ENCODE results near the gene DCAF15. TPM values are rescaled to one million over a fixed set of nuclear protein-coding genes. Genes with fewer than 3 reads are reported as not detected.

DCAF15 gene
- total and polyA plus RNA-seq, 2 experiments from 2014 or later, result 39.5 to 81.3 TPM

DNA sequence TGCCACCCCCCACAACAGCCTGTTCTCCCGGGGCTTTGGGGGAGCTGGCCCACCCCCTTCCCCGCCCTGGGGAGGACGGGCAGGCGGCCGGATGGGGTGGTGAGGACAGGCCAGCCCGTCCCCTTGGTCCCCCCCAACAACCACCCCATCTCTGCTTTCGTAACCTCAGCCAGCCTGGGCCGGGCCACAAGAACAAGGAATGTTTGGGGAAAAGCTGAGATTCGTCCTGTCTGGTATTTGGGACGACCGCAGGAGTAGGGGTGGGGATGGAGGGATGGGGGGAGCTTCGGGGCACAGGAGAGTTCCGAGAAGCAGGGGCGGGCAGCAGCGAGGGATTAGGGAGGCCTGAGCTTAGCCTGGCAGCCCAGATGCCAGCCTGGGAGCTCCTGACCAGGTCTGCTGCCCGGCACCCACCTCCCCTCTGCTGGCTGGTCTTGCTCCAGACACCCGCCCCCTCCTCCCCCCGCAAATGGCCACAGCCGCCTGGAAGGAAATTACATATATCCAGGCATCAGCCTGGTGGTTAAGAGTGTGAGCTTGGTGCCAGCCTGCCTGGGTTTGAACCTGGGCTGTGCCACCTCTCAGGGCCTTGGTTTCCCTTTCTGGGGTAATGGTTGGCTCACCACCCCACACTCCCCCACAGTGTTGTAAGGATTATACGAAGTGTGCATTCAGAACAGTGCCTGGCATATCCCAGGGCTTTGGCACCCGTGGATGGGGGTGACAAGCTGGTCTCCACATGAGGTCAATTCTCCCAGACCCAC, 13.8 kb upstream of the DCAF15 start, which contains the start of gene PODNL1:
Gene PODNL1 (minus strand): TSS at position 117 of the 764 bp plus-strand sequence. CDS start 236 bp downstream, outside the sequence.
- H3K4me3 Mint-ChIP-seq, result peak within 1 kb of the TSS; percentile 26; the same call in 2 of the 3 replicates
- no peak within 1 kb of the TSS for H3K27ac ChIP-seq (ENCODE audit: low read depth)
- H3K4me1 Mint-ChIP-seq, result peaks cover 28% of the 10 kb centered on the region

More for the DNA sequence above, 13.8 kb upstream of the DCAF15 start, which contains the start of gene PODNL1:
- Mint-ChIP-seq H3K27me3 (ENCODE audit: insufficient read depth, low read depth, poor library complexity) (peaks cover 10% of the 10 kb centered on the region), H3K9me3 (peaks cover 3% of the 10 kb centered on the region; the same call in 2 of the 3 replicates), H3K27ac (no peak within 1 kb of the TSS; the same call in 1 of the 2 replicates), H3K36me3 (ENCODE audit: low read depth) (no peaks in the 10 kb centered on the region; the same call in 2 of the 3 replicates)
- H3K27me3 ChIP-seq (ENCODE audit: insufficient read depth), result no peaks in the 10 kb centered on the region
- DNase-seq (ENCODE audit: low spot score) (peak; percentile 52), ATAC-seq (no peak; the same call in 2 of the 3 replicates)
- TF ChIP-seq ZNF114 (CRISPR knock-in tag; IDR thresholded peaks at IDR 0.05) (no peak), STAT1 (IDR thresholded peaks at IDR 0.05; ENCODE audit: unreplicated experiment) (no peak), NANOG (IDR thresholded peaks at IDR 0.05; ENCODE audit: borderline replicate concordance) (no peak), EZH2 (IDR thresholded peaks at IDR 0.05; ENCODE audit: low read depth, unreplicated experiment) (no peak), CREB1 (CRISPR knock-in tag; IDR thresholded peaks at IDR 0.05; ENCODE audit: low read depth) (no peak), EZH2phosphoT487 (IDR thresholded peaks at IDR 0.05; ENCODE audit: unreplicated experiment) (no peak), JUNB (IDR thresholded peaks at IDR 0.05; ENCODE audit: unreplicated experiment) (no peak), POLR2AphosphoS5 (IDR thresholded peaks at IDR 0.05; ENCODE audit: low read depth) (no peak), ZNF331 (CRISPR knock-in tag; IDR thresholded peaks at IDR 0.05; ENCODE audit: low read depth) (no peak)
- TF ChIP-seq, protein P1, sequence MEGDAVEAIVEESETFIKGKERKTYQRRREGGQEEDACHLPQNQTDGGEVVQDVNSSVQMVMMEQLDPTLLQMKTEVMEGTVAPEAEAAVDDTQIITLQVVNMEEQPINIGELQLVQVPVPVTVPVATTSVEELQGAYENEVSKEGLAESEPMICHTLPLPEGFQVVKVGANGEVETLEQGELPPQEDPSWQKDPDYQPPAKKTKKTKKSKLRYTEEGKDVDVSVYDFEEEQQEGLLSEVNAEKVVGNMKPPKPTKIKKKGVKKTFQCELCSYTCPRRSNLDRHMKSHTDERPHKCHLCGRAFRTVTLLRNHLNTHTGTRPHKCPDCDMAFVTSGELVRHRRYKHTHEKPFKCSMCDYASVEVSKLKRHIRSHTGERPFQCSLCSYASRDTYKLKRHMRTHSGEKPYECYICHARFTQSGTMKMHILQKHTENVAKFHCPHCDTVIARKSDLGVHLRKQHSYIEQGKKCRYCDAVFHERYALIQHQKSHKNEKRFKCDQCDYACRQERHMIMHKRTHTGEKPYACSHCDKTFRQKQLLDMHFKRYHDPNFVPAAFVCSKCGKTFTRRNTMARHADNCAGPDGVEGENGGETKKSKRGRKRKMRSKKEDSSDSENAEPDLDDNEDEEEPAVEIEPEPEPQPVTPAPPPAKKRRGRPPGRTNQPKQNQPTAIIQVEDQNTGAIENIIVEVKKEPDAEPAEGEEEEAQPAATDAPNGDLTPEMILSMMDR (conservative IDR thresholded peaks at IDR 0.05; ENCODE audit: low read depth in 2 of 2), result no peak
- TF ChIP-seq, protein P2, sequence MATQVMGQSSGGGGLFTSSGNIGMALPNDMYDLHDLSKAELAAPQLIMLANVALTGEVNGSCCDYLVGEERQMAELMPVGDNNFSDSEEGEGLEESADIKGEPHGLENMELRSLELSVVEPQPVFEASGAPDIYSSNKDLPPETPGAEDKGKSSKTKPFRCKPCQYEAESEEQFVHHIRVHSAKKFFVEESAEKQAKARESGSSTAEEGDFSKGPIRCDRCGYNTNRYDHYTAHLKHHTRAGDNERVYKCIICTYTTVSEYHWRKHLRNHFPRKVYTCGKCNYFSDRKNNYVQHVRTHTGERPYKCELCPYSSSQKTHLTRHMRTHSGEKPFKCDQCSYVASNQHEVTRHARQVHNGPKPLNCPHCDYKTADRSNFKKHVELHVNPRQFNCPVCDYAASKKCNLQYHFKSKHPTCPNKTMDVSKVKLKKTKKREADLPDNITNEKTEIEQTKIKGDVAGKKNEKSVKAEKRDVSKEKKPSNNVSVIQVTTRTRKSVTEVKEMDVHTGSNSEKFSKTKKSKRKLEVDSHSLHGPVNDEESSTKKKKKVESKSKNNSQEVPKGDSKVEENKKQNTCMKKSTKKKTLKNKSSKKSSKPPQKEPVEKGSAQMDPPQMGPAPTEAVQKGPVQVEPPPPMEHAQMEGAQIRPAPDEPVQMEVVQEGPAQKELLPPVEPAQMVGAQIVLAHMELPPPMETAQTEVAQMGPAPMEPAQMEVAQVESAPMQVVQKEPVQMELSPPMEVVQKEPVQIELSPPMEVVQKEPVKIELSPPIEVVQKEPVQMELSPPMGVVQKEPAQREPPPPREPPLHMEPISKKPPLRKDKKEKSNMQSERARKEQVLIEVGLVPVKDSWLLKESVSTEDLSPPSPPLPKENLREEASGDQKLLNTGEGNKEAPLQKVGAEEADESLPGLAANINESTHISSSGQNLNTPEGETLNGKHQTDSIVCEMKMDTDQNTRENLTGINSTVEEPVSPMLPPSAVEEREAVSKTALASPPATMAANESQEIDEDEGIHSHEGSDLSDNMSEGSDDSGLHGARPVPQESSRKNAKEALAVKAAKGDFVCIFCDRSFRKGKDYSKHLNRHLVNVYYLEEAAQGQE (IDR thresholded peaks at IDR 0.05; ENCODE audit: unreplicated experiment), result no peak
- TF ChIP-seq, protein P3, sequence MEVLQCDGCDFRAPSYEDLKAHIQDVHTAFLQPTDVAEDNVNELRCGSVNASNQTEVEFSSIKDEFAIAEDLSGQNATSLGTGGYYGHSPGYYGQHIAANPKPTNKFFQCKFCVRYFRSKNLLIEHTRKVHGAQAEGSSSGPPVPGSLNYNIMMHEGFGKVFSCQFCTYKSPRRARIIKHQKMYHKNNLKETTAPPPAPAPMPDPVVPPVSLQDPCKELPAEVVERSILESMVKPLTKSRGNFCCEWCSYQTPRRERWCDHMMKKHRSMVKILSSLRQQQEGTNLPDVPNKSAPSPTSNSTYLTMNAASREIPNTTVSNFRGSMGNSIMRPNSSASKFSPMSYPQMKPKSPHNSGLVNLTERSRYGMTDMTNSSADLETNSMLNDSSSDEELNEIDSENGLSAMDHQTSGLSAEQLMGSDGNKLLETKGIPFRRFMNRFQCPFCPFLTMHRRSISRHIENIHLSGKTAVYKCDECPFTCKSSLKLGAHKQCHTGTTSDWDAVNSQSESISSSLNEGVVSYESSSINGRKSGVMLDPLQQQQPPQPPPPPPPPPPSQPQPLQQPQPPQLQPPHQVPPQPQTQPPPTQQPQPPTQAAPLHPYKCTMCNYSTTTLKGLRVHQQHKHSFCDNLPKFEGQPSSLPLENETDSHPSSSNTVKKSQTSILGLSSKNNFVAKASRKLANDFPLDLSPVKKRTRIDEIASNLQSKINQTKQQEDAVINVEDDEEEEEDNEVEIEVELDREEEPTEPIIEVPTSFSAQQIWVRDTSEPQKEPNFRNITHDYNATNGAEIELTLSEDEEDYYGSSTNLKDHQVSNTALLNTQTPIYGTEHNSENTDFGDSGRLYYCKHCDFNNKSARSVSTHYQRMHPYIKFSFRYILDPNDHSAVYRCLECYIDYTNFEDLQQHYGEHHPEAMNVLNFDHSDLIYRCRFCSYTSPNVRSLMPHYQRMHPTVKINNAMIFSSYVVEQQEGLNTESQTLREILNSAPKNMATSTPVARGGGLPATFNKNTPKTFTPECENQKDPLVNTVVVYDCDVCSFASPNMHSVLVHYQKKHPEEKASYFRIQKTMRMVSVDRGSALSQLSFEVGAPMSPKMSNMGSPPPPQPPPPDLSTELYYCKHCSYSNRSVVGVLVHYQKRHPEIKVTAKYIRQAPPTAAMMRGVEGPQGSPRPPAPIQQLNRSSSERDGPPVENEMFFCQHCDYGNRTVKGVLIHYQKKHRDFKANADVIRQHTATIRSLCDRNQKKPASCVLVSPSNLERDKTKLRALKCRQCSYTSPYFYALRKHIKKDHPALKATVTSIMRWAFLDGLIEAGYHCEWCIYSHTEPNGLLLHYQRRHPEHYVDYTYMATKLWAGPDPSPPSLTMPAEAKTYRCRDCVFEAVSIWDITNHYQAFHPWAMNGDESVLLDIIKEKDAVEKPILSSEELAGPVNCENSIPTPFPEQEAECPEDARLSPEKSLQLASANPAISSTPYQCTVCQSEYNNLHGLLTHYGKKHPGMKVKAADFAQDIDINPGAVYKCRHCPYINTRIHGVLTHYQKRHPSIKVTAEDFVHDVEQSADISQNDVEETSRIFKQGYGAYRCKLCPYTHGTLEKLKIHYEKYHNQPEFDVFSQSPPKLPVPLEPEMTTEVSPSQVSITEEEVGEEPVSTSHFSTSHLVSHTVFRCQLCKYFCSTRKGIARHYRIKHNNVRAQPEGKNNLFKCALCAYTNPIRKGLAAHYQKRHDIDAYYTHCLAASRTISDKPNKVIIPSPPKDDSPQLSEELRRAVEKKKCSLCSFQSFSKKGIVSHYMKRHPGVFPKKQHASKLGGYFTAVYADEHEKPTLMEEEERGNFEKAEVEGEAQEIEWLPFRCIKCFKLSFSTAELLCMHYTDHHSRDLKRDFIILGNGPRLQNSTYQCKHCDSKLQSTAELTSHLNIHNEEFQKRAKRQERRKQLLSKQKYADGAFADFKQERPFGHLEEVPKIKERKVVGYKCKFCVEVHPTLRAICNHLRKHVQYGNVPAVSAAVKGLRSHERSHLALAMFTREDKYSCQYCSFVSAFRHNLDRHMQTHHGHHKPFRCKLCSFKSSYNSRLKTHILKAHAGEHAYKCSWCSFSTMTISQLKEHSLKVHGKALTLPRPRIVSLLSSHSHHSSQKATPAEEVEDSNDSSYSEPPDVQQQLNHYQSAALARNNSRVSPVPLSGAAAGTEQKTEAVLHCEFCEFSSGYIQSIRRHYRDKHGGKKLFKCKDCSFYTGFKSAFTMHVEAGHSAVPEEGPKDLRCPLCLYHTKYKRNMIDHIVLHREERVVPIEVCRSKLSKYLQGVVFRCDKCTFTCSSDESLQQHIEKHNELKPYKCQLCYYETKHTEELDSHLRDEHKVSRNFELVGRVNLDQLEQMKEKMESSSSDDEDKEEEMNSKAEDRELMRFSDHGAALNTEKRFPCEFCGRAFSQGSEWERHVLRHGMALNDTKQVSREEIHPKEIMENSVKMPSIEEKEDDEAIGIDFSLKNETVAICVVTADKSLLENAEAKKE (CRISPR knock-in tag; IDR thresholded peaks at IDR 0.05), result no peak
- TF ChIP-seq, protein P4, sequence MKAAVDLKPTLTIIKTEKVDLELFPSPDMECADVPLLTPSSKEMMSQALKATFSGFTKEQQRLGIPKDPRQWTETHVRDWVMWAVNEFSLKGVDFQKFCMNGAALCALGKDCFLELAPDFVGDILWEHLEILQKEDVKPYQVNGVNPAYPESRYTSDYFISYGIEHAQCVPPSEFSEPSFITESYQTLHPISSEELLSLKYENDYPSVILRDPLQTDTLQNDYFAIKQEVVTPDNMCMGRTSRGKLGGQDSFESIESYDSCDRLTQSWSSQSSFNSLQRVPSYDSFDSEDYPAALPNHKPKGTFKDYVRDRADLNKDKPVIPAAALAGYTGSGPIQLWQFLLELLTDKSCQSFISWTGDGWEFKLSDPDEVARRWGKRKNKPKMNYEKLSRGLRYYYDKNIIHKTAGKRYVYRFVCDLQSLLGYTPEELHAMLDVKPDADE (IDR thresholded peaks at IDR 0.05), result no peak
- H3K4me2 ChIP-seq, result peak within 1 kb of the TSS; percentile 60; the same call in 1 of the 2 replicates
- peak within 1 kb of the TSS; percentile 92 for H2AFZ ChIP-seq
- H3K79me2 ChIP-seq (replicated peaks; ENCODE audit: insufficient read depth), result no peaks in the 10 kb centered on the region
- peaks cover 14% of the 10 kb centered on the region; the same call in 1 of the 2 replicates for H3K4me1 ChIP-seq (ENCODE audit: insufficient read depth)
- no peaks in the 10 kb centered on the region for H4K20me1 ChIP-seq (replicated peaks; ENCODE audit: insufficient read depth)
- no peaks in the 10 kb centered on the region for H3K9me2 ChIP-seq (ENCODE audit: insufficient read depth)
- peaks cover 15% of the 10 kb centered on the region for H3F3A ChIP-seq (replicated peaks; ENCODE audit: low read depth)
- no peaks in the 10 kb centered on the region for H3K36me3 ChIP-seq (ENCODE audit: insufficient read depth)
- H3K4me3 ChIP-seq, result peak within 1 kb of the TSS; percentile 42; the same call in 1 of the 2 replicates

All from GM23338 (cell line).